ENCODE measurements around the gene CACNA1S.

The CACNA1S gene

DNA sequence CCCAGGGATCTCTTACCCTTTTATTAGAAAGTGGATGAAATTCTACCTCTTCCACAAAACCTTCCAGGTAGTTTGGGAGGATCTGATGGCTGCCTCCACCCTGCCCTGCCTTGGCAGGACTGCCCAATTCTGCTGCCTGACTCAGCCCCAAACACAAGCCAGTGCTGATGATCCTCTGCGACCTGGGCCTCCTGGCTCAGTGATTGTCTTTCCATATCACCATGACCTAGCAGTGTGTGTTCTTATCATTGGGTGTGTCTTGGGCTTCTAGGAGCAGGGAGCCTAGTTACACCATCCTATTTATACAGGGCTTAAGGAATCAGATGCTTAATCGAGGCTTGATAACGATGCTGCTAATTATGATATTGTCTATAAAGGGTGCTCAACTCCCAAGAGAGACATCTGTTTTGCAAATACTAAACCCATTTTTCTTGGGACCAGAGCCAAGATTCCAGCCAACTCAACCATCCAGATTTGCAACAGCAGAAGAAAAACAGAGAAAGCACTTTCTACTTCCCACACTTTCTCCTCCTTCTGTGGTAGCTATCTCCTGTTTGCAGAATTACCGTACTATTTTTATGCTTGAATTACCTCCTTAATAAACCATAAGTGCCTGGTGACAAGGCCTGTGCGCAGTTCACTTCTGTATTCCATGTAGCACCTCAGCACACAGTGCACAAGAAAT lies 52.2 kb downstream of the CACNA1S start:
- no peak for FAIRE-seq

GRCh38 chr1:201059401-201059800 lies 52.8 kb downstream of the CACNA1S start:
- FAIRE-seq = no peak

DNA sequence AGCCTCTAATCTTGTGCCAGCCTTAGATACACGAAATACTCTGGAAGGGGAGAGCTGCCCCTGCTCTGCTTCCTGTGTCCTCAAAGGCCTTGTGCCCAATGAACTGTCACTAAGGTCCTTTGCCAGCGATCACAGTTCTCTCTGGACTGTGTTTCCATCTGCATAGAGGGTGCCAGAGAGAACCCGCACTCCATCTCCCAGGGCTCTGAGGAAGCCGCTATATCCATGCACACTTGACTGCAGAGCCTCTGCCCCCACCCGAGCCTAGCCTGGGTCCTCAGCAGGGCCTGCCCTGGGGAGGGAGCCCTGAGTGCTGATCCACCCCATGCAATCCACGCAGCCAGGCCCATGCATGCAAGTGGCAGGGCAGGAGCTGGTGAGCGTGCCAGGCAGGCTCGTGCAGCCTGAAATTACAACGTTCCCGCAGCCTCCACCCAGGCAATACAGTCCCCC lies 58.1 kb downstream of the CACNA1S start:
- FAIRE-seq = no peak

GRCh38 chr1:201053155-201053860 lies 58.9 kb downstream of the CACNA1S start:
- no peak for FAIRE-seq

GRCh38 chr1:201051399-201051798 lies 60.8 kb downstream of the CACNA1S start:
- no peak for FAIRE-seq

DNA sequence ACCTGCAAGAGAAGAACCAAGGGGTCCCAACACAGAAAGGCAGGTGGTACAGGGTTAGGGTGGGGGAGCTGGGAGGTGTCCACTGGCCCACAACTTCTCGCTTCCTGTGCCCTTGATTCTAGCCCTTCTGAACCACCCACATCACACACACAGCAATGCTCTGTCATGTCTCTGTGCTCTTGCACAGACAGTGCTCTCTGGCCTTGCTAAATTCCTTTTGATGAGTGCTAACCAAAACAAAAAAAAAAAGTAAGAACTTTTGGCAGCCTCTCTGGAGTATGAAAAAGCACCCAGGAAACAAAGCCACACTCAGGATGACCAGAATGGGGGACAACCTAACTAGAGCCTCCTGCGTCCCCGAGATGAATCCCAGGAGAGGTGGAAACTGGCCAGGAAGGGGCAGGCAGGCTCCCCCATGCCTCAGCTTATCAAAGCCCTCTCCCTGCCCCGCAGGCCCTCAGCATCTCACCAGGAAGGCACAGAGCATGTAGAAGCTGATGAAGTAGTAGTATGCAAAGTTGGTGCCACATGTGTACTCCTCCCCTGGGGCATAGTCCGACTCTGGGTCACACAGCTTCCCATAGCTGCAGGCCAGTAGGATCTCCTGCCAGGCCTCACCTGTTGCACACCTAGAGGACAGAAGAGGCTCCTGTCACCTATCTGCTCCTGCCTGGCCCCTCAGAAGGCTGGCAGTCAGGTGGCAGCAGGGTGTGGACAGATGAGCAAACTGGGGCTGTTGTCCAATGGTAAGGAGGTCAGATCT lies 61.5 kb downstream of the CACNA1S start:
- no peak for FAIRE-seq

GRCh38 chr1:201049248-201049831 lies 62.9 kb downstream of the CACNA1S start:
- FAIRE-seq = no peak

GRCh38 chr1:201048521-201048920 lies 63.7 kb downstream of the CACNA1S start:
- no peak for FAIRE-seq

DNA sequence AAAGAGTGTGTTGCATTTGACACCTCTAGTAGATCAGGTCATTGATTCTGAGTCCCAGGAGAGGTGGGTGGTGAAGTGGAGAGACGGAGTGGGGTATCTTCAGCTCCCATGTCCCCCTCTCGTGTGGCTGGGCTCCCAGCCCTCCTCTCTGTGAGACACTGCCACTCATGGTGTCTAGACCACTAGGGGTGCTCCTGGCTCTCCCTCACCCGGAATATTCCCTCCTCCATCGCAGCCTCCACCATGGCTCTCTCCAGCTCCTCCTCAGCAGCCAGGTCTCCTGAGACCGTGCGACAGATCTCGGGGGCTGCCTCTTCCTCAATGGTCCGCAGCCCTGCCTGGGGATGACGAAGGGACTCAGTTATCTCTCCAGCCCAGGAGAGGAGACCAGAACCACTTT lies 68.1 kb downstream of the CACNA1S start:
- no peak for FAIRE-seq

DNA sequence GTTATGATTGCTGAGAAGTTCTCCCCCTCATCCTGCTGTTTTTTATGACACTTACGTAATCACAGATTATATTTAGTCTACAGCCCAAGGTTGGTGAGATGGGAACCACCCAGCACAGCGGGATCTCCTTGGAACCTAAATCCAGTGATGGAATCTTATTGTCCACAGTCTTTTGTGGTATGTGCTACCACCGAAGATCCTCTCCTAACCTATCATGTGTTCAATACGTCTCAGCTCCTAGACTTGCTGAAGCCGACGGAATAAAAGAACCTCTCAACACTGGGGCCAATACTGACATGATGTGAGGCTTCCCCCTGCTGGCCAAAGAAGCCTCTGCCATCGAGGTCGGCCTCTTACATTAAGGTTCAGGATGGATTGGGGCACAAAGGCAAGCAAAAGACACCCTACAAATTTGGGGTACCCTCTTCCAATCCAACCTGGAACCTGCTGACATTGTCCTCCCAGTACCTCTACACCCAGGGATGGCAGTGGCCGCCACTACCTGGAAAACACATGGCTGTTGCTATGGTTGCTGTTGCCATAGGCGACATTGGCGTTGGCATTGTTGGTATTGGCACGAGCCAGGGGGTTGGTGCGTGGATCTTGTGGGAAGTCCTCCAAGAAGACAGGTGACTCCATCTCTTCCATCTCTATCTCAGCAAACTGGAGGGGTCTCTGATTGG lies 69.3 kb downstream of the CACNA1S start:
- FAIRE-seq = no peak

DNA sequence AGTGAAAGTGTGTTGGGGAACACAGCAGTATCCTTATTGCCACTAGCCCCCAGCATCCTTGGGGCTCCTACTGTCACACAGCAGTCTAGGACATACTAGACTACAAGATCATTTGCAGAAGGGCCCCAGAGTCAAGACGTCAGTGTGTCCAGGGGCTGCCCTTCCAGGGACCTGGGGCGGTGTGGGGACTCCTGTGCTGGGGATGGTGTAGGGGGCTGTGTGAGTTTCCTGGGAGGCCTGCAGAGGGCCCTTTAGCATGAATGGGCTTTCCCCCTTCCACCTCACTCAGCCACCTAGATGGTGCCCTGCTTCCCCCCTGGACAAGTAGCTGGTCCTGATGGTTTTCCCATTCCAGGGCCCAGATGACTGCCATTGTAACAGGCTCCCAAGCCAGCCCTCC lies 71.2 kb downstream of the CACNA1S start:
- no peak for FAIRE-seq

GRCh38 chr1:201039876-201040275 lies 72.3 kb downstream of the CACNA1S start:
- FAIRE-seq = no peak

- no peak for FAIRE-seq
Measured at GRCh38 chr1:201039418-201039817, 72.8 kb downstream of the CACNA1S start.

GRCh38 chr1:201038186-201038876 lies 73.9 kb downstream of the CACNA1S start:
- no peak for FAIRE-seq

DNA sequence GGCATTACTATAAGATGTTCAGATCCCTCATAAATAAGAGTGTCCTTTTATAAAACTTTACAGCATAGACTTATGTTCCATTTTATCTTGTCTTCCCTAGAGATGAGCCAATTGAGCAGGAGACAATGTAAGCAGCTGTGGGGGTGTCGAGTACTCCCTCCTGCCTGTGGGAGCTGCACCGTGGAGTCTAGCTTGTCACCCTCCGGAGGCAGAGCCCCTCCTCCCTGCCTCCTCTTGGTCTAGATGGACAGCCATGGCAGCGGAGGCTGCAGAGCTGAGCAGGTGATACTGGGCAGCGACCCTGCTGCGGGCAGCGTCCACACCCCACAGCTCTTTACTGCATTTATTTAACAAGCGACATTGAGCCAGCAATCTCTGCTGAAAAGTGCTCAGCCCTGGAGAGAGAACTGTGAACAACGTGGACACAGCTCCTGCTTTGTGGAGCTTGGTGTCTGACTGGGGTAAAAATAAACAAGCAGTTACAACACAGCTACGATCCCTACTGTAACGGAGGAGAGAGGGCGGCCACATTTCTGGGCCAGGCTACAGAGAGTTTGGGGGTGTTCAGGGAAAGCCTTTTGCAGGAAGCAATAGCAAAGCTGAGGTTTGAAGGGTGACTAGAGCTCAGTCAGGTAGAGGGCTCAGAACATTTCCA lies 75.9 kb downstream of the CACNA1S start:
- FAIRE-seq = no peak

DNA sequence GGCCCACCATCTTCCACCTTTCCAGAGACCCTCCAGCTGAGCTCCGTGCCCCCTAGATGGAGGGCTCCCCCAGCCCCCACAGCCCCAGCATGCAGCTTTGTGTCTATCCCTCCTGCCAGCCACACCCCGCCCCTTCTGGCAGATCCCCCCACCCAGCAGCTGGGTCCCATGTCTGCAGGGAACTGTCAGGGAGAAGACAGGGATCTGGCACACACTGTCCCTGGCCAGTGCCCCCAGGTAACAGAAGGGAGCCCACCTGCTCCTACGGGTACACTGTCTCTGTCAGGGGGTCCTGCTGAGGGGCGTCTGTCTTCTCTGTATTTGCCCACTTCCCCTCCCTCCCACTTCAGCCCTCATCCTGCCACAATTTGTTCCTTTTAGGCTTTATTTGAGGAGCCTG lies 77.6 kb downstream of the CACNA1S start:
- FAIRE-seq = no peak

- FAIRE-seq = no peak
Measured at GRCh38 chr1:201032408-201032807, 79.8 kb downstream of the CACNA1S start.

- no peak for FAIRE-seq
Measured at GRCh38 chr1:201028461-201028889, 83.8 kb downstream of the CACNA1S start.

DNA sequence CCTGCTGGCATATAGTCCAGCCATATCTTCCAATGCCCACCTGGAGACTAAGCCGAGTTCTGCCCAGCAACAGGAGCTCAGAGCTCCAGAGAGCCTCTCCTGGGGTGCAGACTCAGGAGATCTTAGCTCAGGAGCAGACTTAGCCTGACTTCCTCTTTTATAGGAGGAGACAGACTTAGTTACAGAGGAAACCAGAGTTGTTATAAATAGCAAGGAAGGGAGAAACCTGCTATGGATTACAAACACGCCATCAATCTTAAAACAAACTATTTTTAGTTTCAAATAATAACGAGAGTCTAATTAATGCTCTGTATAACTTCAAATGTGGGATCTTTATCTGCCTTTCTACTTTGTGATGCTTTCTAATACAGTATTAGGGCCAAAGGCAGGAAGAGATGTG lies 85.4 kb downstream of the CACNA1S start:
- no peak for FAIRE-seq

- no peak for FAIRE-seq
Measured at GRCh38 chr1:201026234-201026633, 86.0 kb downstream of the CACNA1S start.

DNA sequence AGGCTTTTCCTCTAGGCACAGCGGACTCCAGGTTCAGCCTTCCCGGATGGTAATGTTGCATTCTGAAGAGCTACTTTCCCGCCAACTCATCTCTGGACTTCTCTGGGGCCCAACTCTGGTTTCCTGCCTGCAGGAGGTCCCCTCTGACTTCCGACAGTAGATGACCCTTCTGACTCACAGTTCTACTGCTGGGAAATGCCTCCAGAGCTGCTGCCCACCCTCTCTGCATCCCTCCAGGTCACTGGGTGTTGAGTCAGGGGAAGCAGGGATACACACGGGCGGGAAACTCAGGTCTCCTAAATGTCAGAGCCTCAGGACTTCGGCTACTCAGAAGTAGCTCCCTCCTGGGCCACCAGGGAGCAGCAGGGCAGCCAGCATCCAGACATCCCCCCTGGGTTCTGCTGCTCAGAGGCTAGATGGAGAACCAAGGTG lies 86.6 kb downstream of the CACNA1S start:
- FAIRE-seq = no peak

DNA sequence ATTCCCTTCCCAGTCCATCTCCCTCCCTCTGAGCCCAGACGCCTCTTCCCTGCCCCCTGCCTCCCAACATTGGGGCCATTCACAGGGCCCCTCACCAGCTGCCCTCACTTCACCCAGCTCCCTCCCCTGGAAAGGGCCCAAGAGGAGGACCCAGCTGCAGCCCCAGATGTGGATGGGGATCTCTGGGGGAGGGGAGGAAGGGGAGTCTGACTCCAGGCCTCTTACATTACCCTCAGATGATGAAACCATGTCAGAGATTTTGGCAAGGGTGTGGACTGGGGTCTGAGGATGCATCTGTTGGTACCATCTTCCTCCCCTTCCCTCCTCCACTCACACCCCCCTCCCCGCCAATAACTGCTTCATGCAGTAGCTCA lies 87.6 kb downstream of the CACNA1S start:
- FAIRE-seq = no peak

Measured in colon (tissue), 2 donors.